NOMO-1 (cell line): Measurements from ENCODE around the gene LRCH1.

ENCODE experiments used
- DNase-seq, 2 experiments: peaks; one replicate each; lab custom pipeline; 2025; ENCODE audit not compliant: unreplicated experiment in 2 of 2; lab: John Stamatoyannopoulos, UW

Gene LRCH1

DNA sequence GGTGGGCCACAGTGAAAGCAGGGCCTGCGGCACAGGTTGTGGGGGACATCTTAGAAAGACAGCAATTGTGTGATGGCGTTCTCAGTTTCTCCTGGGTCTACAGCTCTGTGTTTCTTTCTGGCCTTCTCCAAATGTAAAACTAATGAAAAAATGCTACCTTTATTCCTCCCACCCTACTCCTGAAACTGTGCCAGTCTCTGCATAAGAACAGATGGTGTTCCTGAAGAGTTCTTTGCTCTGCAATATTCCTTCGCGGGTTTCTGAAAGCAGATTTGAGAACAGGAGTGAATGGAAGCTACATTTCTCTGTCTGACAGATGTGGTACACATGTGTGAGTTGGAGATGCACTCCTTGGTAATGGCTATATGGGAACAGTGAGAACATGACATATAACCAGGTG, 18.0 kb upstream of the LRCH1 start:
- no peak for DNase-seq

DNA sequence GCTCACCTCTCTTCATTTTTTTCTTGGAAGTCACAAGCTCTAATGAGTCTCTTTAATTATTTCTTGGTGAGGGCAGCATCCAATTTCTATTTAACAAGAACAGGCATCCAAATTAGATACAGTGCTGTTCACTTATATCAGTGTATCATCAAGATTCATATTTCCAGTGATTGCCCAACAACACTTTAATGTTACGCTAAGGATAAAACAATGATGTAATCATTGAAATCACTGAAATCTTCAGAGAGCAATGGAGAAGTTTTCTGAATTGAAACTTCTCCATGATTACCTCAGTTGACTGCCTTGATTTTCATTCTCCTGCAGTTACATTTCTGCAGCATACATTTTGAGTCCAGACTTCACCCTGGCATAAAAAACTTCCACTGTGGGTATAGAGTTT, 17.1 kb upstream of the LRCH1 start:
- DNase-seq, result peak in 1 of 2 experiments; percentile 45

DNA sequence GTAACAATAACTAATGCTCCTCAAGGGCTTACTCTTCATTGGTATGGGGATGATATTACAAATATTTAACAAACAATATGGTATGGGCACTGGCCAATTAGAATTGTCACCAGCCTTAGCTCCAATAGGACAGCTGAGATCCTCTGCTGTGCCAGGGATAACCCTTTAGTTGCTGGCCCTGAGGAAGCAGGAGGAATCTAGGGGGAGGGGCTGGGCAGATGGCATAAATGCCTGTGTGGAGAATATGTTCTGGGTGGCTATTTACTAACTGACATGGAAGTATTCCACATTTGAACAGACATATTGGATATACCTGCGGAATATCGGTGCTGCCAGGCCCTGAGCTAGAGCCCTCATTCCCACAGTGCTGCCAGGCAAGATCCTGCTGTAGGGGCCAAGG, 16.6 kb upstream of the LRCH1 start:
- no peak for DNase-seq

DNA sequence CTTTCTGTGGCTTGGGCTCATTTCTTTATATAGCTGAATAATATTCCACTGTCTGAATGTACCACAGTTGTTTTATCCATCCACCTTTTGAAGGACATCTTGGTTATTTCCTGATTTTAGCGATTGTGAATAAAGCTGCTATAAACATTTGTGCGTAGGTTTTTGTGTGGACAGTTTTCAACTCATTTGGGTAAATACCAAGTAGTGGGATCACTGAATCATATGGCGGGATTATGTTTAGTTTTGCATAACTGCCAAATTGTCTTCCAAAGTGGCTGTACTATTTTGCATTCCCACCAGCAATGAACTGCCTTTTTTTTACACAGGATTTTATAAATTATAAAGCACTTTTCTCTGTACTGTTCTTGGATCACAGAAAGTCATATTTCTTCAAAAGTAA, 13.7 kb upstream of the LRCH1 start:
- no peak for DNase-seq

DNA sequence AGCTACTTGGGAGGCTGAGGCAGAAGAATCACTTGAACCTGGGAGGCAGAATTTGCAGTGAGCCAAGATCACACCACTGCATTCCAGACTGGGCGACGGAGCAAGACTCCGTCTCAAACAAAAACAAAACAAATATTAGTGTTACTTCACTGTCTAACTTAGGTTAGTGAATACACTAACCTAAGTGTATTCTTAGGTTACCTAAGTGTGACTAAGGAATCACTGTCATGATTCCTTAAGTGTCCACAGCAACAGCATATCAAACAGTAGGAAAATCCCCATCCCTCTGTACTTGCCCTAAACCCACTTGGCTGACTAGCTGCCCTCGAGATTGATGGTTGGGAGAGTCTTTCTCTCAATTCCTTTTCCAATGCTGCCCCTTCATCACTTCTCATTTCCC, 11.8 kb upstream of the LRCH1 start:
- DNase-seq, result no peak

DNA sequence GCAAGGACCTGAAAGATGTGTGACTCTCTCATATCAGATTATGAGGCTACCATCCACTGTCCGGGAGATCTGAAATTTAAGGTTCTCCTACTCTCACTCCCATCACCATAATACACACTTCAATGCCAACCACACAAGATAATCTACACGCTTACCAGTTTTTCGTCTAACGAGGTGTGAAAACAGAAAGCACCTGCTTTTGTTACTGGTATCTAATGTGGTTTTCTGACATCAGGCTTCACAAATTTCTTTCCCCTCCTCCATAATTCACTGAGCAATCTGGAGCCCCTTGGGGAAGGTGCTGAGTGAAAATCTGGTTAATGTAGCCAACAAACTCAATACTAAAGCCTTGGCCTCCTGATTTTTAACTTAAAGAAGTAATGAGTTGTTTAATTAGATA, 10.1 kb upstream of the LRCH1 start:
- no peak for DNase-seq

DNA sequence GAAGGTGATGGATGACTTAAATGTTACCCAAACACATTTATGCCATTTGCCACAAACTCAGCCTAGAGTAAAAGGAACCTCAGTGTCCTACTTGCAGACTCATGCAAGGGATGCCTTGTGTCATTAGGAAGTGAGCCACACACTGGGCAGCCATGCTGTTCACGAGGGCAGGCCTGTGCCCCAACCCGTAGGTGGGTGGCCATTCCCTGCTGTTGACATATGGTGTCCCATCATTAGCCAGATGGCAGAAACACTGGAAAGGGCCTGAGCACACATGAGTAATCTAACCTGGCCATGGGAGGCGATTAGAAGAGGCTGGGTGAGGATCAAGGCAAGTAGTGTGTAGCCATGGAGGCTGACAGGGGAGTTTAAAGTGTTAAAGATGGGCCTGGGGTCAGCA, 9.7 kb upstream of the LRCH1 start:
- DNase-seq, result no peak

DNA sequence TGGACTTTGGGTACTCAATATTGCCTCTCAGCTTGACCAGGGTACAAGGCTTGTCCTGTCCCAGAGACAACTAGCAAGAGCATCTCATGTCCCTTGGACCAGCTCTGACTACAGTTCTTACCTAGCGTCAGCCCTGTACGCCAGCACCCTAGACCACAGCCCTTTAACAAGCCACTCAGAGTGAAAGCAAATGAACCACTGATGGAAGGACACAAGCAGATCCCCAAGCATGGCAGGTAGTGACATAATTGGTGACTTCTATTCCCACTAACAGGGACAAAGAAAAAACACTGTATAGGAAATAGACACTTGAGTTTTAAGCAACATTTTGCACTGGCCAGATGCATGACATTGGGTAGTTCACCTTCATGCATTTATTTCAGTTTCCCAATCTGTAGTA, 8.8 kb upstream of the LRCH1 start:
- DNase-seq, result no peak

DNA sequence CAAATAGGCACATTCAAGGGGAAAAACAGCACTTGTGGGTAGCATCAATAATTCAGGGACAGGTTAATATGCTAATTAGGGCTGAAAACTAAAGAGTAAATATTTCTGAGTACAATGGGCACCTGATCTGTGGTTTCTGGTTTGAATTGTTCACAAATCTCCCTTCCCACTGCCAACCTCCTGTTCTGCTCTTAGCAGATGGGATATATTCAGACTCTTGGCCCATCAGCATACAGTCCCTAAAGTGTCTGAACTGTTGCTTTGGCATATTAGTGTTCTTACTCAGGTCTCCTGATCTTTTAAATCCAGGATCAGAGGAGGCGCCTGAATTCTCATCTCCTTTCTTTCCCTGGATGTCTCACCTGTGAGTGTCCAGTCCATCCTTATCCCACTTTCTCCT, 8.2 kb upstream of the LRCH1 start:
- DNase-seq, result no peak

DNA sequence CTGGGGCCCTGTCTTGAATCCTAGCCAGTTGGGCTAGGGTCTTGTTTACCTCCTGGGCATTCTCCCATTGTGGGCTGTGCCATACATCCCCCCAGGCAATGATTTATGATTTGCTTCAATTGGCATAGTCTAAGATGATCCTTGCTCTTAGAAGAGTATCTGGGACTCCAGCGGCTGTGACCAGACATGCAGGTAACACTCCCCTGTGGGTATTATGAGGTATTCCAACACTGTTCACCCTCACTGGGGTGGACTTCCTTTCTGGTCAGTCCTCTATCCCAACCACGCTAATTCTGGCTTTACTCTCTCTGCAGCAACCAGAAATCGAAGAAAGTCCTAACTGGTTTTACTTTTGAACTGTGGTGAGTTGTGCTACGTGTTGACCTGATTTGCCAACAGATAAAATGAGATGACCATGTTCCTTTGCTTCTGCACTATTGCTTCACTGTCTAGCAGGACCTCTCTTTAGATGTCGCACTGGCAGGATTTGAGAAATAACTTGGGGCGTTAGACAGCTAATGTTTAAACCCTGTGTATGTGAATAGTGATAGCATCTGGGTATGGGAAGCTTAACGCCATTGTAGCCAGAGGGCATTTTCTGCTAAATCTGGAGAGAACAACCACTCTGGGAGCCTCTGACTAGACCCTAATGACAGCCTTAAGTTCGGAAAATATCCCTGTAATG, 6.7 kb upstream of the LRCH1 start:
- DNase-seq, result no peak

DNA sequence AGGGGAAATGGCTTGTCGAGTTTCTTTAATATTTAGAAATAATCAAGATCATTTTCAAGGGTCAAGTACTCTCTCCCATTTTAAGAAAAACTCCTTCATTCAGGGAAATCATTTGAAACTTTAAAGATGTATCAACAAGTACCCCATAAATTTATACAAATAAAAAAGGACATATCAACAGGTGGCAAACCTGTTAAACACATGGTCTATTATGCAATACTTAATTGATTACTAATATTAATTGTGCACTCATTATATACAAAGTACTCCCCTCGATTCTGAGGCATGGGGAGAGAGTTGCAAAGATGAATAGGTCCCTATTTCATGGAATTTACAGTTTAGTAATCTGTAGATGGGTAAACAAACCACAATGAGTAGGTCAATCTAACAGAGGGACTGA, 2.1 kb upstream of the LRCH1 start:
- DNase-seq, result no peak

DNA sequence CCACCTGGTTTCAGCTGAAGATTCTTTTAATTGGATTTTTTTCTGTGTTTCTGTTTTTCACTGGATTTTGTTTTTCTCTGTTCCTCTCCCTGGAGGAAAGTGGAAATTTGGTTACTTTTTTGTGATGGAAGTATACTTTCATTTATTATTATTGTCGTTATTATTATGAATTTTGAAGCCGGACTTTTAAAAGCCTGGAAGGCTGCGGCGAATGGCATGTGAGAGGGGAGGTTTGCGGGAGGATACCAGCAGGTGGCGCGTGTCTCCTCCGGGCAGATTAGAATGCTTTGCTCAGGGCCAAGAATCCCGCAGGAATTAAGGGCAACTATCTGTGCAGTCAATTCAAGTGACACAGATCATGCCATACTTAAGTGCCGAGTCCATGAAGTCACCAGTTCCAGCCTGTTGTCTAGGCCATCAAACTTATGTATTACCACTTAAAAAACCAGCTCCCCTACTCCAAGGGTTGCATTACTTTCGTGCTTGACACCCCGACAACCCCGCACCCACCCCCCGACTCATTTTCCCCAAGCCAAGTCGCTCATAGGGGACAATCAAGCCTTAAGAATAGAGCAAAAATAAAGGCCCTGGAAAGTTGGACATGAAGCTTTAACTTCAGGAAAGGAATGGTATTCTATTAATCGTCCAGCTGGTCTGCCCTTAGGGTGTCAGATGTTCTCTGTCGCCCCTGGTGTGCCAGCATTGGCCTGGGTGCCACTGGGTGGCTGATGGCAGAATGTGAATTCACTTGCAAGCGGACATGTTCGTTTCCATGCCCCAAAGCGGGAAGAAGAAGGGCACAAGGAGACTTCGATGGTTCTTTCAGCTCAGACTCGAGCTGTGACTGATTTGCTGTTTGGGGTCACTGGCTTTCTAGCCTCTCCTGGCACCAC, 1.3 kb upstream of the LRCH1 start:
- DNase-seq, result peak; percentile 32 to 53

DNA sequence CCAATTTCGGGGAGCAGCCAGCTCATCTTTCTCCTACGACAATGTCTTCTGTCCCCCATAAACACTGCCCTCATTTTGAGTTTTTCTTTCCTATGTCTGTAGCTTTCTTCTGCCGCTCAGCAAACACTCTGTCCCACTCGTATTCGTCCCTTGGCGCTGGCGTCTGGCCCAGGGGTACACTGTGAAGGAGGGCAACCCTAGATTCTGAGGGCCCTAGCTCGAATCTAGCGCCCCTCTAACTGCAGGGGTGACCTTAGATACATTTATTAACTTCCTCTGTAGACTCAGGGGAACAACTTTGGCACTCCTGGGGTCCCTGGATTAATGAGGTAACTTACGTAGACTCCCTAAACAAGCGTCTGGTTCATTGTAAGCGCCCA, 677 bp upstream of the LRCH1 start:
- DNase-seq, result no peak

DNA sequence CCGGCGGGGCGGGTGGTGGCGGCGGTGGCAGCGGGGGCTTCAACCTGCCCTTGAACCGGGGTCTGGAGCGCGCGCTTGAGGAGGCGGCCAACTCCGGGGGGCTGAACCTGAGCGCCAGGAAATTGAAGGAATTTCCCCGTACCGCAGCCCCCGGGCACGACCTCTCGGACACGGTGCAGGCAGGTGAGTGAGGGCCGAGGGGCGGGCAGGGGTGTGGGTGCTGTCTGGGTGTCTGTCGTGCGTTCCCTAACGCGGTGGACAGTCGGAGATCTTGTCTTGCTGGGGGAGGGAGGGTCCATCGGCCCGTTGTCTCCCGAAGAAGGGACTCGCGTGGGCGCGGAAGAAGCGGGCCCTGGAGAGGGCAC, 533 bp downstream of the LRCH1 start:
- DNase-seq, result no peak

DNA sequence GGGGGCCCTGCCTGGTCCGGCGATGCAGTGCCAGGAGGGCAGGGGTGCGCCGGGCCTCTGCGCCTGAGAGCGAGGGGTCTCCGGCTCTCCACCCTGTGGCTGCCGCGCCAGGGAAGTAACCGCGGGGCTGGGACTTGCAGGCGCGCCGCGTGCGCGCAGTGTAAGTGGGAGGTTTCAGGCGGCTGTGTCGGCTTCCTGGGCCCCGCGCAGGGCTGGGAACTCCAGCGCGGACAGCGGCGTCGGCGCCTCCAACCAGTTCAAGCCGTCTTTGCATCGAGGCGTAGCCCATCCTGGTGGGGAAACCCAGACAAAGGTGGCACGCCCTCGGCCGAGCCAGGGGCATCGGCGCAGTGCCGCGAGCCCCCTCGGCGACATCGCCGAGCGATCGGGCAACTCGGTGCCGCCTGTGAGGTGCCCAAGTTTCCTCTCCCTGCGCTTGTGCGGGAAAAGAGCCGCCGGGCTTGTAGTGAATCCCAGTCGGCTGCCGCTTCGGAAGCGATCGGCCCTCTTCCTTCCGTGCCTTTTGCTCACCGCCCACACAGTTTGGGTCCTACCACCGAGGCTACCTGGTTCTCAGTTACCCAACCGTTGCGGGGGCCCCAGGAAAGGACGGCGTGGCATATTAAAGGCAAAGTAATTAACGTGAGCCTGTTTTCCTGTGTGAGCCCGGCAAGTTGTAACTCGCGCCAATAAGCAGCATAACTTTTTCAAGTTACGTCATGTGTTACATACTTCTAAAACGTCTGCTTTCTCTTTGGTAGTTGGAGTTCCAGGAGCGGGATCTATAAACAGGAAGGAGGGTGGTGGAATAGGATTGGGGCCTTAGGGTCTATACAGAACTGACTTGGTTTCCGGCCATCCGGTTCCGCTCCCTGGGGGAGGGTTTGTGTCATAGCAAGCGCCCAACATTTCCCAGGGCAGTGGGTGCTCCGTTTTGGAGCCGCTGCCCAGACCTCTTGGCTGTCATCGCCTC, 1.2 kb downstream of the LRCH1 start:
- DNase-seq, result peak; percentile 47 to 51

DNA sequence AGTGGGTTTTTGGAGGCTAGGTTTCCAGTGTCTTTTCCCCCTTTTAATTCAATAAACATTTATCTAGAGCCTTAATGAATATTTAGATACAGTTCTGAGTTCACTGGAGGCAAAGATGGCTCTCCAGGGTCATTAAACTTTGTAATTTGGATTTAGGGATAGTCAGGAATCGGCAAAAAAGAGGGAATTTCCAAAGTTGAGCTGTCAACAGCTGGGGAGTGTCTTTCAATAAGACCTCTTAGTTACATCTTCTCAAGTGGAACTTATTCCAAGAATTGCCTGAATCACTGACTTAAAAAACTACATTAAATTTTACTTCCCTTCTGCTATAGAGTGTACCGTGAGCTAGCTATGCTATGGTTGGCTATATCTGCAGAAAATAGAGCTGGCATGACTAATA, 2.0 kb downstream of the LRCH1 start:
- DNase-seq, result peak in 1 of 2 experiments; percentile 16

DNA sequence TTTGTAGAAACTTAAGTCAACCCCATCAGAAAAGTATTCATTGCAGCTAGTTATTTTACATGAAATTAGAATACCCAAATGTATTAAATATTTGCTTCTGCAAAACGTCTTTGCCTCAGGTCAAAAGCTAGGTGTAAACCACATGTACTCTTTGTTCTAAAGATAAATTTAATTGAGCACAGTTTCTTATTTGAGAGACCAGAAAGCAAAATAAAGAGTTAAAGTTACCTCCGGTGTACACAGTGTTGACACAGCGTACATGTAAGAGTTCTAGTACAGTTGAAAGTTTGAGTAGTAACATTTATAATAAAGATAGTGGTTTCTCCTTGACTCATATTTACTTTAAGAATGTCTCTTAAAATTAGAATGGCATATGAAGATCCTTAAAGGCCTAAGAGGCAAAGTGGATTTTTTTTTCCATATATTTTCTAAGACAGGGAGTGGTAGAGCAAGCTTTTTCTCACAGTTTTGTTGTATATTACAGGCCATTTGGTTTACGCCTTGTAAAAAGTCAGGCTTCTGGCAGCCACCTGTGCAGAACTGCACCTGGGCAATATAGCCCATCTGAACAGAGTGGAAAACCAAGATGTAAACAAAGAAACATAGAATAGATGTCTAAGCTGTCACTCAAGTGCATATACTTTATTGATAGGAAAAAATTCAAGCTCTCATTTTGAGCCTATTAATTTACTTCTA, 2.9 kb downstream of the LRCH1 start:
- DNase-seq, result no peak

DNA sequence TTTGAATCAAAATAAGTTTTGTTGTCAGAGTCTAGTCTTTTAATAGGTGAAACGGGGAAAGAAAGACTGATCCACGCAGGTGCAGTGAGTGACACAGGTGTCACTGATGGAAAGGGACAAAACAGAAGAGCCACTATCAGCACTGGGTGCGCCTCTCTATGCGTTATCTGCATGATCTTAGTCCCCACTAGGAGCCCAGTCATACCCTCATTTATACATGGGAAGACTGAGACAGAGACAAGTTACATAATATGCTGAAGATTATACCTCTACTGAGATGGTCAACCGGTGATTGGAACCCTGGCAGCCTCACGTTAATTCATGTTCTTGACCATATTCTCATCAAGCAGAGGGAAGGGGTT, 3.4 kb downstream of the LRCH1 start:
- no peak for DNase-seq

DNA sequence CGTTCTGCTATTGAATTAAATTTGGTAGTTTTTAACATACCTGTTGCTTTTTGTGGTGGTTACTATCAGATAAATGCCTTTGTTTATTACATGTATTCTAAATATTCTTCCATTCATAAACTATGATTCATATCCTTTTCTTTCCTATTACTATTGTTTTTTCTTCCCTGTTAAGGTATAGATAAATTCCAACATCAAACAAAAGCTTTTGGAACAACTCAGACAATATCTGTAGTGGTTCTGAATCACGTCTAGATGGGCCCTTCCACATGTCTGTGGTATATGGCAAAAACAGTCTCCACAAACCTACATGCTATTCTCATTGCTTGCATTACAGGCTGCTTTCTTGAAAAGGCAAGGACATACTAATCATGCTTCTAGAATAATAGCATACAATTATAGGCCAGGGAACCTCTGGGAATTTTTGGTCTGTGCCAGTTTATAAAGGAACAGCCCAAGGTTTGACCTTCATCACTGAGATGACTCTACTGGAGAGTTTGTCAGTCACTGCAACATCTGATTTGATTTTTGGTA, 6.4 kb downstream of the LRCH1 start:
- no peak for DNase-seq

DNA sequence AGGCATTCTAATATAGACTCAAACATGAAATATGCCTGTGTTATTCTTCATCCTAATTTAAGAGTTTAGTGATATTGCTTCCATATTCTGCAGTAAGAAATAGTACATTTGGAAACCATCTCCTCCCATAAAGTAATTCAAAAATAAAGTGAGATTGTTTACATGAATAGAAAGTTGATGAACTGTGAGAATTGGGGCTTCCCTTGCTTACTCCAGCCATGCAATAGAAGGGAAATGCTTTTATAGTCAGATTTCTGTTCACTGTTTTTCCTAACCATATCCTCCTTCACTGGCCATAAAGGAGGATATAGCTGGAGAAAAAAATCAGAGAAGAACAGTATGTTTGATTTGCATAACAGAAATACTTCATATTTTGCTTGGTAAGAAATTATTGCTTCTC, 7.8 kb downstream of the LRCH1 start:
- no peak for DNase-seq

DNA sequence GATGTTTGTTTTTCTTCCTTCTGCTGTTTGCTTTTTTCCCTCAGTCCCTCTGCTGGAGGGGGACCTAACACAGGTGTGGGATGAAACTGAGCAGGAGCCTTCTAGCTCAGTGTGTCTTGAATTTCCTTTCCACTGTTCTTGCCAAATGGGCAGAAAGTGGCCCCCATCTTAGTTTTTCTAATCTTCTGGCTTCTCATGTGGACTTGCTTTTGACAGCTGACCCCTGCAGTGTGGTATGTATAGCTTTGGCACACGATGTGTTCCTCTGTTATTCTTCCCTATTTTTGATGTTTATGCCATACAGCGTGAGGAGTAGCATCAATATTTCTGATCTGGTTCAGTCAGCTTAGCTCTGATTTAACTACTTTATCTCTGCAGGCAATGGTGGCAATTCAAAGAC, 8.3 kb downstream of the LRCH1 start:
- DNase-seq, result no peak
